ENCODE measurements around the gene SLC47A1. TPM values are rescaled to one million over a fixed set of nuclear protein-coding genes. Genes with fewer than 3 reads are reported as not detected.
"Not testable (repeated sequence)": the region's sequence is repeated elsewhere in the genome, so short reads cannot be mapped to it uniquely, and the experiment has no call there.

SLC47A1 gene
- total and polyA plus RNA-seq, 12 donors = 0.62 to 20.3 (median 6.7) TPM

- H3K4me3 ChIP-seq = peak overlapping the region; percentile 30 to 77 (median 66)
- intact Hi-C loops (cut with DNase I) = loop anchor here in 4 of 10 donors (5.0 to 10.0 kb wide), 2 partner anchors 139 to 143 kb away; partner anchors contain the start of genes ALDH3A2 (in 2 of the 4) and B9D1 (in 2 of the 4)
- no peaks in the 10 kb centered on the region for H3K27me3 ChIP-seq
- peak overlapping the region; percentile 13 to 87 (median 78) for H3K27ac ChIP-seq
- H3K36me3 ChIP-seq = no peaks in the 10 kb centered on the region
- H3K4me1 ChIP-seq = peaks cover 0 to 9% (median 5%) of the 10 kb centered on the region in 9 donors
- DNase-seq (peak; percentile 80 to 93), ATAC-seq (peak; percentile 84 to 95 (median 92))
- H3K9me3 ChIP-seq = no peaks in the 10 kb centered on the region
- TF ChIP-seq CTCF (IDR thresholded peaks at IDR 0.05) = no peak
- 1% methylated on average over 59 to 60 of the region's 60 CpGs for WGBS, 2 donors
Measured at GRCh38 chr17:19507775-19508576, 25.7 kb upstream of the SLC47A1 start.

- H3K4me1 ChIP-seq = peaks cover 0 to 10% (median 5%) of the 10 kb centered on the region in 9 donors
- no peaks in the 10 kb centered on the region for H3K36me3 ChIP-seq
- ATAC-seq = peak in 2 of 8 donors; percentile 1 to 2
- intact Hi-C loops (cut with DNase I) = loop anchor here in 4 of 10 donors (5.0 to 10.0 kb wide), 2 partner anchors 139 to 144 kb away; partner anchors contain the start of genes ALDH3A2 (in 2 of the 4) and B9D1 (in 2 of the 4)
- peak overlapping the region; percentile 13 to 87 (median 78) for H3K27ac ChIP-seq
- DNase-seq = no peak
- WGBS, 2 donors = 38 to 43% methylated on average over 6 of the region's 6 CpGs
- no peaks in the 10 kb centered on the region for H3K9me3 ChIP-seq
- H3K4me3 ChIP-seq = peak overlapping the region; percentile 30 to 77 (median 66)
- TF ChIP-seq CTCF (IDR thresholded peaks at IDR 0.05) = no peak
- H3K27me3 ChIP-seq = no peaks in the 10 kb centered on the region
Measured at GRCh38 chr17:19508577-19508867, 25.1 kb upstream of the SLC47A1 start.

- H3K9me3 ChIP-seq, DNase-seq, H3K27me3 ChIP-seq, H3K27ac ChIP-seq, H3K4me3 ChIP-seq, ATAC-seq, H3K36me3 ChIP-seq: not testable (repeated sequence)
- H3K4me1 ChIP-seq = peaks cover 0 to 18% (median 8%) of the 10 kb centered on the region in 9 donors
- intact Hi-C loops (cut with DNase I) = loop anchor here in 4 of 10 donors (5.0 to 10.0 kb wide), 2 partner anchors 138 to 145 kb away; partner anchors contain the start of genes ALDH3A2 (in 2 of the 4) and B9D1 (in 2 of the 4)
- 90 to 94% methylated on average over 5 of the region's 5 CpGs for WGBS, 2 donors
Measured at GRCh38 chr17:19509281-19509852, 24.3 kb upstream of the SLC47A1 start.

- ATAC-seq (no peak), DNase-seq (no peak)
- intact Hi-C loops (cut with DNase I) = loop anchor here in 7 of 10 donors (5.0 to 10.0 kb wide), 3 partner anchors 134 to 251 kb away; partner anchors contain the start of gene ALDH3A2 (in 6 of the 7)
- no peak for TF ChIP-seq CTCF (IDR thresholded peaks at IDR 0.05)
- Histone ChIP-seq H3K9me3 (no peaks in the 10 kb centered on the region), H3K4me1 (peaks cover 0 to 23% (median 9%) of the 10 kb centered on the region in 9 donors), H3K36me3 (no peaks in the 10 kb centered on the region), H3K27me3 (no peaks in the 10 kb centered on the region), H3K4me3 (no peak overlapping the region), H3K27ac (peak overlapping the region in 1 of 10 donors; percentile 5)
- WGBS, 2 donors = 61 to 65% methylated on average over 9 of the region's 9 CpGs
Measured at GRCh38 chr17:19510903-19511302, 22.8 kb upstream of the SLC47A1 start.
